K562 (cell line): ENCODE data around the gene UBE2D3. TPM values are rescaled to one million over a fixed set of nuclear protein-coding genes. Genes with fewer than 3 reads are reported as not detected.
A peak's percentile ranks its signal among the peaks of the same experiment; 100 is the strongest.

Source experiments
- ATAC-seq: fragments of 200-7000 bp; cut with Tn5 transposase; 3 replicates; pipeline ENCODE4 v1.9.1; 2020; ENCODE audit warnings: moderate library complexity
- BruUV-seq: library from RNA; stranded (reverse); fragments of 400-500 nt; replicated peaks from 2 replicates; lab custom pipeline; 2021; lab: Mats Ljungman, UMichigan
- CTCF ChIA-PET: fragments of 300-600 bp; formaldehyde crosslinking; extraction: SDS; loops from one replicate; lab custom pipeline; 2021; ENCODE audit warnings: low intra/inter-chr PET ratio; lab: Yijun Ruan, JAX
- POLR2A ChIA-PET: fragments of 300-600, 350-650 bp; sonication (Branson Sonifier 250); formaldehyde crosslinking; extraction: SDS; loops from one replicate; lab custom pipeline; 2021; ENCODE audit warnings: antibody characterized with exemption, inconsistent platforms; lab: Yijun Ruan, JAX
- DNase-seq, 4 experiments: peaks; one replicate each; pipeline versions ENCODE4 v3.0.0 to v3.0.0-alpha.2; 2011 to 2018; ENCODE audit warnings: low spot score in 3 of 4, mixed read lengths in 3 of 4; ENCODE audit errors: extremely low read depth in 1 of 4
- FAIRE-seq: peaks from 2 replicates; lab custom pipeline; 2011; peaks lifted over from hg19 to GRCh38; lab: Jason Lieb, UNC
- H2AFZ ChIP-seq: 2 replicates; pipeline ENCODE4 v1.6.0; 2011; ENCODE audit warnings: low read depth, low read length, control low read depth, inconsistent platforms
- H3K27ac ChIP-seq: fragments of 200-600 bp; 3 replicates; pipeline ENCODE4 v1.8.0; 2011; ENCODE audit warnings: low read depth, mild to moderate bottlenecking, control low read depth, inconsistent platforms, low read length, moderate library complexity, mixed read lengths; ENCODE audit errors: extremely low read depth
- H3K27me3 ChIP-seq, 2 experiments: fragments of 300-600 bp in 1 of 2; 2 replicates in 1 of 2; 3 replicates in 1 of 2; pipeline versions ENCODE4 v1.6.0 to v1.8.0; 2011; ENCODE audit warnings: inconsistent platforms in 2 of 2, low read length in 2 of 2, mild to moderate bottlenecking in 1 of 2, mixed read lengths in 1 of 2, moderate library complexity in 1 of 2; ENCODE audit not compliant: control insufficient read depth in 2 of 2, insufficient read depth in 2 of 2
- H3K36me3 ChIP-seq: fragments of 300-600 bp; 3 replicates; pipeline ENCODE4 v1.8.0; 2011; ENCODE audit warnings: mild to moderate bottlenecking, low read length, inconsistent platforms; ENCODE audit not compliant: control insufficient read depth, insufficient read depth
- H3K4me1 ChIP-seq, 2 experiments: fragments of 200-600 bp in 1 of 2; replicated peaks in 1 of 2; 2 replicates in 1 of 2; 3 replicates in 1 of 2; pipeline versions ENCODE4 v1.5.1 to v1.8.0; 2011; ENCODE audit warnings: inconsistent platforms in 2 of 2, low read length in 2 of 2, mild to moderate bottlenecking in 1 of 2, mixed read lengths in 1 of 2, moderate library complexity in 1 of 2; ENCODE audit not compliant: control insufficient read depth in 2 of 2, insufficient read depth in 2 of 2
- H3K4me2 ChIP-seq: 2 replicates; pipeline ENCODE4 v1.6.1; 2011; ENCODE audit warnings: low read length, control low read depth, inconsistent platforms, mixed read lengths; ENCODE audit not compliant: insufficient read depth
- H3K4me3 ChIP-seq: fragments of 200-600 bp; sonication (generic), shearing (Covaris generic); 2 replicates; pipeline ENCODE4 v1.5.1; 2016; ENCODE audit warnings: control low read depth, inconsistent platforms
- H3K79me2 ChIP-seq: fragments of 200-600 bp; 3 replicates; pipeline ENCODE4 v1.8.0; 2011; ENCODE audit warnings: low read length, inconsistent platforms; ENCODE audit not compliant: control insufficient read depth, insufficient read depth
- H3K9ac ChIP-seq, 2 experiments: 2 replicates each; pipeline versions ENCODE4 v1.6.0 to v1.6.1; 2011; ENCODE audit warnings: low read depth in 2 of 2, low read length in 2 of 2, control low read depth in 1 of 2, inconsistent platforms in 1 of 2, mild to moderate bottlenecking in 1 of 2, mixed read lengths in 1 of 2; ENCODE audit not compliant: insufficient read depth in 1 of 2
- H3K9me1 ChIP-seq: one replicate; pipeline ENCODE4 v1.6.0; 2011; ENCODE audit warnings: inconsistent platforms, mild to moderate bottlenecking, low read length, moderate library complexity; ENCODE audit not compliant: control insufficient read depth, insufficient read depth
- H3K9me3 ChIP-seq: replicated peaks from 2 replicates; pipeline ENCODE4 v1.5.1; 2011; ENCODE audit warnings: low read depth, low read length, inconsistent platforms; ENCODE audit not compliant: control insufficient read depth, insufficient read depth
- H4K20me1 ChIP-seq: replicated peaks from 2 replicates; pipeline ENCODE4 v1.6.1; 2011; ENCODE audit warnings: low read length, inconsistent platforms, mixed read lengths; ENCODE audit not compliant: control insufficient read depth, insufficient read depth
- GATA2 ChIP-seq: sonication (generic); formaldehyde crosslinking; IDR thresholded peaks from 2 replicates; pipeline ENCODE4 v1.4.0; 2020; ENCODE audit warnings: mild to moderate bottlenecking, missing genetic modification reagents
- HDGF ChIP-seq: fragments of 450-650 bp; IDR thresholded peaks from 2 replicates; pipeline ENCODE4 v1.6.1; 2016
- NBN ChIP-seq: fragments of 450-650 bp; IDR thresholded peaks from 2 replicates; pipeline ENCODE4 v1.6.1; 2016; ENCODE audit warnings: low read depth, mild to moderate bottlenecking
- NCOA6 ChIP-seq: fragments of 450-650 bp; IDR thresholded peaks from 2 replicates; pipeline ENCODE4 v1.6.1; 2017; ENCODE audit warnings: mild to moderate bottlenecking
- NONO ChIP-seq, 2 experiments: fragments of 200-400 bp in 1 of 2; fragments of 450-650 bp in 1 of 2; formaldehyde crosslinking in 1 of 2; IDR thresholded peaks; 2 replicates each; pipeline ENCODE4 v1.6.1; 2017; ENCODE audit warnings: low read depth in 2 of 2, mild to moderate bottlenecking in 2 of 2, moderate library complexity in 2 of 2, low read length in 1 of 2
- POLR2G ChIP-seq: fragments of 200-400 bp; formaldehyde crosslinking; IDR thresholded peaks from 2 replicates; pipeline ENCODE4 v1.6.1; 2017; ENCODE audit warnings: low read depth, mild to moderate bottlenecking, antibody characterized with exemption, low read length, moderate library complexity
- TAL1 ChIP-seq: fragments of 450-650 bp; IDR thresholded peaks from 2 replicates; pipeline ENCODE4 v1.6.1; 2016; ENCODE audit warnings: mild to moderate bottlenecking
- ZNF121 ChIP-seq: sonication (generic); formaldehyde crosslinking; conservative IDR thresholded peaks from 2 replicates; pipeline ENCODE4 v1.8.0; 2022; ENCODE audit warnings: missing genetic modification reagents
- ZNF609 ChIP-seq: sonication (generic); formaldehyde crosslinking; IDR thresholded peaks from 2 replicates; pipeline ENCODE4 v1.8.1; 2023; ENCODE audit warnings: missing genetic modification reagents, mild to moderate bottlenecking, borderline replicate concordance
- ZNF644 ChIP-seq: fragments of 200-800 bp; sonication (Bioruptor generic); IDR thresholded peaks from 2 replicates; pipeline ENCODE4 v1.6.1; 2016; ENCODE audit warnings: low read depth, missing genetic modification characterization, missing compliant biosample characterization
- WGBS: fragments of 100-300 bp; shearing (Covaris generic); methylation state at CpG from one replicate; pipeline ENCODE4 v1.1.6; 2016; ENCODE audit warnings: low coverage, mixed read lengths; ENCODE audit not compliant: insufficient coverage; ENCODE audit errors: missing lambda C conversion rate; 5-methylcytosine and 5-hydroxymethylcytosine counted together
- in situ Hi-C: fragments of 300-500 bp; cut with MboI; formaldehyde crosslinking; loops from 4 replicates; pipeline ENCODE4 v1.15.0; 2018; ENCODE audit warnings: inconsistent platforms, mixed read lengths
- intact Hi-C: fragments of 100-400 bp; cut with micrococcal nuclease; formaldehyde crosslinking; loops from 2 replicates; pipeline ENCODE4 v1.14.2; 2022
- polyA plus RNA-seq, 8 experiments: library from polyadenylated mRNA; depleted of rRNA in 4 of 8; stranded (reverse) in 5 of 8; unstranded in 3 of 8; fragments of >200 nt; fragmentation: Nextera tagmentation in 2 of 8; fragmentation: Illumina TruSeq in 1 of 8; extraction: Ambion mirVana in 2 of 8; extraction: Trizol in 1 of 8; gene quantifications; 2 replicates each; pipeline versions ENCODE4 v1.2.1 to v1.2.3, GENCODE V29; 2011 to 2014; ENCODE audit warnings: inconsistent platforms in 1 of 8, missing spikeins in 1 of 8
- total RNA-seq, 7 experiments: library from RNA; depleted of rRNA in 6 of 7; stranded (reverse); fragments of >200 nt in 6 of 7; fragmentation: Illumina TruSeq in 2 of 7; extraction: Trizol in 2 of 7; gene quantifications; 2 replicates each; pipeline versions ENCODE4 v1.2.1 to v1.2.3, GENCODE V29; 2011 to 2021; ENCODE audit warnings: low replicate concordance in 1 of 7

UBE2D3 gene
- total and polyA plus RNA-seq, 9 of the 15 experiments (the other 6 are each of a cell fraction or from before 2014, with no cell fraction given): 191 to 618 (median 292) TPM

GRCh38 chr4:102847687-102848086 is 20.3 kb upstream of the UBE2D3 start:
- no peak for DNase-seq
- BruUV-seq: no TSS peak
- H3K27ac ChIP-seq: no peak overlapping the region
- H3K9ac ChIP-seq: no peak overlapping the region
- H3K9me3 ChIP-seq: no peaks in the 10 kb centered on the region
- no peaks in the 10 kb centered on the region for H3K9me1 ChIP-seq
- ChIA-PET POLR2A (interaction anchor here (0.6 to 1.3 kb wide), 2 partner anchors 20 to 38 kb away, joined by 4 read pairs; no protein-coding TSS in a partner anchor), CTCF (no interaction called here)
- no peak for FAIRE-seq
- no peaks in the 10 kb centered on the region; the same call in 2 of the 3 replicates for H3K36me3 ChIP-seq
- no peaks in the 10 kb centered on the region; the same call in 2 of the 3 replicates for H3K79me2 ChIP-seq
- H3K4me1 ChIP-seq: no peaks in the 10 kb centered on the region
- 96% methylated on average over 8 of the region's 8 CpGs for WGBS
- no peak overlapping the region for H3K4me3 ChIP-seq
- H4K20me1 ChIP-seq: no peaks in the 10 kb centered on the region
- no peaks in the 10 kb centered on the region for H3K27me3 ChIP-seq
- intact Hi-C loops: no loop called here
- H2AFZ ChIP-seq: no peak overlapping the region
- TF ChIP-seq POLR2G (no peak), GATA2 (CRISPR knock-in tag) (no peak), ZNF121 (CRISPR knock-in tag) (peak; percentile 96), HDGF (no peak)
- TF ChIP-seq, all 486 proteins: peak for 1
- no peak for ATAC-seq
- H3K4me2 ChIP-seq: no peak overlapping the region
- in situ Hi-C loops: no loop called here

- BruUV-seq: no TSS peak
- Histone ChIP-seq H4K20me1 (no peaks in the 10 kb centered on the region), H3K9ac (no peak overlapping the region), H3K36me3 (peaks cover 3% of the 10 kb centered on the region; the same call in 1 of the 3 replicates), H3K27me3 (no peaks in the 10 kb centered on the region), H3K4me1 (no peaks in the 10 kb centered on the region), H2AFZ (no peak overlapping the region), H3K9me1 (no peaks in the 10 kb centered on the region), H3K4me2 (no peak overlapping the region), H3K79me2 (no peaks in the 10 kb centered on the region; the same call in 1 of the 3 replicates), H3K4me3 (no peak overlapping the region), H3K27ac (no peak overlapping the region), H3K9me3 (no peaks in the 10 kb centered on the region)
- WGBS: 67% methylated on average over 1 of the region's 1 CpG
- ChIA-PET POLR2A (no interaction called here), CTCF (no interaction called here)
- FAIRE-seq (no peak), DNase-seq (no peak), ATAC-seq (no peak)
- in situ Hi-C loops (no loop called here), intact Hi-C loops (no loop called here)
- TF ChIP-seq NCOA6 (no peak), ZNF644 (tag) (no peak), NBN (no peak), ZNF609 (CRISPR knock-in tag) (no peak), NONO (IDR thresholded peaks at IDR 0.05; ENCODE audit: low read depth in 2 of 2, low read length in 1 of 2) (no peak), TAL1 (no peak)
Measured at GRCh38 chr4:102843938-102844337, 16.6 kb upstream of the UBE2D3 start.
